Neural cell (in vitro differentiated cells): ENCODE results near the gene MRPL28.

ENCODE experiments used
- CTCF ChIP-seq: fragments of 450-650 bp; IDR thresholded peaks from 2 replicates; pipeline ENCODE4 v1.5.1; 2014; ENCODE audit warnings: antibody characterized with exemption, mild to moderate bottlenecking, moderate library complexity; ENCODE audit not compliant: poor library complexity, severe bottlenecking
- EP300 ChIP-seq: fragments of 450-650 bp; conservative IDR thresholded peaks from 2 replicates; pipeline ENCODE4 v1.6.1; 2014; ENCODE audit warnings: antibody characterized with exemption, mild to moderate bottlenecking, moderate library complexity; ENCODE audit not compliant: poor library complexity, severe bottlenecking
- EZH2 ChIP-seq: fragments of 200-600, 300-800 bp; shearing (Covaris generic), sonication (generic); IDR thresholded peaks from 2 replicates; pipeline ENCODE4 v1.6.1; 2014; ENCODE audit warnings: antibody characterized with exemption, low read length, borderline replicate concordance, mild to moderate bottlenecking; ENCODE audit not compliant: insufficient read depth, poor library complexity, severe bottlenecking
- MXI1 ChIP-seq: fragments of 450-650 bp; conservative IDR thresholded peaks from 2 replicates; pipeline ENCODE4 v1.6.1; 2014; ENCODE audit warnings: antibody characterized with exemption, mild to moderate bottlenecking; ENCODE audit not compliant: poor library complexity, severe bottlenecking
- POLR2AphosphoS5 ChIP-seq: IDR thresholded peaks from 2 replicates; pipeline ENCODE4 v1.6.1; 2012
- REST ChIP-seq: IDR thresholded peaks from 2 replicates; pipeline ENCODE4 v1.6.1; 2012; ENCODE audit warnings: borderline replicate concordance
- SMC3 ChIP-seq: fragments of 450-650 bp; conservative IDR thresholded peaks from 2 replicates; pipeline ENCODE4 v1.6.1; 2014; ENCODE audit warnings: antibody characterized with exemption, mild to moderate bottlenecking, moderate library complexity; ENCODE audit not compliant: poor library complexity
- TAF1 ChIP-seq: IDR thresholded peaks from 2 replicates; pipeline ENCODE4 v1.6.1; 2012; ENCODE audit warnings: low read depth

GRCh38 chr16:392450-393030 is 22.2 kb upstream of the MRPL28 start:
- no peak for TF ChIP-seq CTCF
- TF ChIP-seq POLR2AphosphoS5 = no peak
- TF ChIP-seq EZH2 = no peak
- TF ChIP-seq TAF1 = no peak
- TF ChIP-seq EP300 = no peak
- TF ChIP-seq MXI1 = no peak
- no peak for TF ChIP-seq REST
- TF ChIP-seq SMC3 = no peak
